Liver (tissue), 3 donors: ENCODE data around the gene ANKRD60.

Experiments used
- ATF3 ChIP-seq: IDR thresholded peaks from 2 replicates; pipeline ENCODE4 v1.6.1; 2016; ENCODE audit warnings: antibody characterized with exemption
- CTCF ChIP-seq: fragments of 150-350 bp; IDR thresholded peaks from 2 replicates; pipeline ENCODE4 v1.5.1; 2017; ENCODE audit warnings: improper control_type of control experiment, low read depth, low read length; ENCODE audit not compliant: missing input control
- MAX ChIP-seq: IDR thresholded peaks from 2 replicates; pipeline ENCODE4 v1.6.1; 2016; ENCODE audit warnings: antibody characterized with exemption
- RAD21 ChIP-seq, 2 donors: IDR thresholded peaks; 2 replicates each; pipeline ENCODE4 v1.6.1; 2016; ENCODE audit warnings: antibody characterized with exemption in 2 of 2, mild to moderate bottlenecking in 2 of 2
- REST ChIP-seq: IDR thresholded peaks from 2 replicates; pipeline ENCODE4 v1.6.1; 2016; ENCODE audit warnings: antibody characterized with exemption, mild to moderate bottlenecking
- SP1 ChIP-seq: IDR thresholded peaks from 2 replicates; pipeline ENCODE4 v1.6.1; 2018; ENCODE audit warnings: antibody characterized with exemption, mild to moderate bottlenecking
- donor health status: healthy.
- donor health status: healthy.

GRCh38 chr20:58268936-58269619 lies 40.6 kb upstream of the ANKRD60 start:
- TF ChIP-seq CTCF (no peak), SP1 (no peak), RAD21 (IDR thresholded peaks at IDR 0.05) (no peak), REST (no peak), ATF3 (no peak), MAX (no peak)
